ENCODE measurements around the gene MYO5B.

MYO5B gene

DNA sequence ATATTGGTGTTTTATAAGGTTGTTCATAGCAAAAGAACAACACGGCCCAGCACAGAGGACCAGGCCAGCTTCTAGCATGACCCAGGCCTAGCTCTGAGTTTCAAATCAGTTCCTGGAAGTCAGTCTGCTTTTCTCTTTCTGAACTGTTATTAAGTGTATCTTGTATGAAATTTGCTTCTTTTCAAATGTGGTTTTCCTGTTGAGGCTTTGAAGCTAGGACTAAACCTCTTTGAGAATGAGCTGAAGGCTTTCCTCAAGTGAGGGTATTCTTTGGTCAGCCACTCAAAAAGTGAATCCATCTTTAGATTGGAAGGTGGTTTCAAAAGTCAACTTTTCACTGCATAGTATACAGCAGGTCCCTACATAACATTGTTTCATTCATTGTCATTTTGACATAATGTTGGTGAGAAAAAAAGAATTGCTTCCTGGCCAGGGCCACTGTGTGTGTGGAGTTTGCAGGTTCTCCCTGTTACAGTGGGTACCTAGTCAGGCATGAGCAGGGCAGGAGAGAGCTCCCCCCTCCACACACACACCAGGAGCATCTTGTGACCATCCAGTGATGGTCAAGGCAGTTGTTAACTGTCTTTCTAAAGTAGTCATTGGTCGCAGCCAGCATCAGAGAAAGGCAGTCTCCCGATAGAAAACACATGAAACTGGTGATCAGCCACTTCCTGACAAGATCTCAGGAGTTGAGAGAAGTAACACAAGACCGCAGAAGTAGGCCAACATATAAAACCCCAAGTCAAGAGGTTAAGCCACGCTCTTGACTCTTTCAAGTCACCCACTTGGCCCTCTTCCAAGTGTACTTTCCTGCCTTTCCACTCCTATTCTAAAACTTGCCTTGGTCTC, 374.9 kb downstream of the MYO5B start:
- TF ChIP-seq GATA3 (IDR thresholded peaks at IDR 0.05; ENCODE audit: low read depth, low read length) (no peak), GATA2 (IDR thresholded peaks at IDR 0.05; ENCODE audit: low read depth, low read length) (no peak)

DNA sequence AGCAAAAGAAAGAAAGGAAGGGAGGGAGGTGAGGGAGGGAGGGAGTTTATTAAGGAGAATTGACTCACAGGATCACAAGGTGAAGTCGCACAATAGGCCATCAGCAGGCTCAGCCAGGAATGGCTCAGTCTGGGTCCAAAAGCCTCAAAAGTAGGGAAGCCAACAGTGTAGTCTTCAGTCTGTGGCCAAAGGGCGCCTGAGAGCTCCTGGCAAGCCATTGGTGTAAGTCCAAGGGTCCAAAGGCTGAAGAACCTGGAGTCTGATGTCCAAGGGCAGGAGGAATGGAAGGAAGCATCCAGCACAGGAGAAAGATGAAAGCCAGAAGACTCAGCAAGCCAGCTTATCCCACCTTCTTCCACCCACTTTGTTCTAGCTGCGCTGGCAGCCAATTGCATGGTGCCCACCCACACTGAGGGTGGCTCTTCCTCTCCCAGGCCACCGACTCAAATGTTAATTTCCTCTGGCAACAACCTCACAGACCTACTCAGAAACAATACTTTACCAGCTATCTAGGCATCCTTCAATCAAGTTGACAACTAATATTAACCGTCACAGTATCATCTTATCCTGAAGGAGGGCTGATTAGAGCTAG, 375.8 kb downstream of the MYO5B start:
- no peak for TF ChIP-seq GATA2 (IDR thresholded peaks at IDR 0.05; ENCODE audit: low read depth, low read length)

DNA sequence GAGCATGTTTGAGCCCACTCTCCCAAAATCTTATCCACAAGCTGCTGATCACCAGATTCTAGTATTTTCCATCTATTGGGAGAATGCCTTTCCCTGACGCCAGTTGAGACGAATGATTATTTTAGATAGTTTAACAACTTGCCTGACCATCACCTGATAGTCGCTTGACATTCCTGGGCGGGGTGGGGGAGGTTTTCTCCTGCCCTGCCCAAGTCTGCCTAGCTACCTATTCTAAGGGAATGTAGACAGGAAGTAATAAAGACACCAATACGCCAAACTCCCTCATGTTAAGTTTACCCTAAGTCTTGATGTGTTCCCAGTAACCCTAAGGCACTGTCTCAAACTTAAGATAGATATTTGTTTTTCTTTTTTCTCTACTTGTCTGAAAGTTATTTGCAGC, 377.0 kb downstream of the MYO5B start:
- TF ChIP-seq GATA2 (IDR thresholded peaks at IDR 0.05; ENCODE audit: low read depth, low read length): no peak
- TF ChIP-seq GATA3 (IDR thresholded peaks at IDR 0.05; ENCODE audit: low read depth, low read length): no peak

DNA sequence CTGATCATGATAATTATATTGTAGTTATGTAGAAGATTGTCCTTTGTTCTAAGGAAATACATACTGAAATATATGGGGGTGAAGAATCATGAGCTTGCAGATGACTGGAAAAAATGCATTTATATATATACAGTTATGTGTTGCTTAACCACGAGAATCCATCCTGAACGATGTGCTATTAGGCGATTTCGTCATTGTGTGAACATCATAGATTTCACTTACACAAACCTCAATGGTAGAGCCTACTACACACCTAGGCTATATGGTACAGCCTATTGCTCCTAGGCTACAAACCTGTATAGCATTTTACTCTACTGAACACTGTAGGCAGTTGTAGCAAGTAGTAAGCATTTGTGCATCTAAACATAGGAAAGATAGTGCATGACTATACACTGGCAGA, 379.0 kb downstream of the MYO5B start:
- TF ChIP-seq GATA3 (IDR thresholded peaks at IDR 0.05; ENCODE audit: low read depth, low read length) (no peak), GATA2 (IDR thresholded peaks at IDR 0.05; ENCODE audit: low read depth, low read length) (no peak)

DNA sequence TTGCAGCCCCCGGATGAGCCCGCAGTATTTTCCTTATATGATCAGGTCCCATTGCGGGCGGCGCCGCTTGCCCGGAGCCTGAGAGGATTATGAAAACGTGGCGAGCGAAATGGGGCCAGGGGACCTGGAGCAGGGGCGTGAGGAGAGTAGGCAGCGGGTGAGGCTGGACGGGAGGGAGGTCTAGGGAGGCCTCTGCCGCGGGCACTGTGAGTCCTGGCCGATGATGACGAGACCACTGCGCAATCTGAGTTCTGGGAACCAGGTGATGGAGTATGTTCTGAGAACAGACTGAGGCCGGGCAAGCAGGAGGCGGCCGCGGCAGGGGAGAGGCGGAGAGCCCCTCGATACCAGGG, 380.8 kb downstream of the MYO5B start:
- TF ChIP-seq GATA3 (IDR thresholded peaks at IDR 0.05; ENCODE audit: low read depth, low read length) (no peak), GATA2 (IDR thresholded peaks at IDR 0.05; ENCODE audit: low read depth, low read length) (no peak)

DNA sequence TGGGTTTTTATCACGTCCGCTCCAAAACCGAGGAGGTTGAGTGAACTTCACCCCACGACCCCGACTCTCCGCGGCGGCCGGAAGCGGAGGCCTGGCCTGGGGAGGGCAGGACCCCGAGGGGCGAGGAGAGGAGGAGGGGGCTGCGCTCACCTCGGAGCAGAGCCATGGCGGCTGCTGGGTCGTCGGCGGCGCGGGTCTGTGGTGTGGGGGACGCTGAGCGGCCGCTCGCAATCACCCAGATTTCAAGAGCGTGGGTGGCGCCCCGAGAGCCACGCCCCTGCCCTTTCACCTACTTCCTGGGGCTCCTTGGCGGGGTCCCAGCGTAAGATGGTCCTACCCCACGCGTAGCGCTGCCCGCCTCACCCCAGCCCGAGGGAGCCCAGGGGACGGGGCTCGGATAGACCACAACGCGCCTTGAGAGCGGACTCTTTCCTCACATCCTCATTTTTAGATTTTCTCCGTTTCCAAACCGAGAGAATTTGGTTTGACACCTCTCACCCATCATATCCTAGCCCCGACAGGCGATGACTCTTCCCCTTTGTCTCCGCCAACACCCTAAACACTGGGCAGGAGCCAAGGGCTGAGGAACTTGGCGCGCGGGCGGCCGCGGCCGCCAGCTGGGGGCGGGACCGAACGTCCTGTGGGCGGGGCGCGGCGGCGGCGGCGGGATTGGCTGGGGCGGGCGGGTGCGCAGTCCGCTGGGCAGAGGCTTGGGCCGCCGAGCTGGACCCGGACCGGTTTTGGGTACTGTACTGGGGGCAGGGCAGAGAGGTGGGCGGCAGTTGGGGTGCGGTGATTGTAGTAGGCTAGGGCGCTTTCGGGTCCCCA, 381.4 kb downstream of the MYO5B start, which contains the start of gene ACAA2:
ACAA2 (minus strand) TSS at position 215 of the 828 bp plus-strand sequence; CDS start at position 166, 49 bp downstream.
- TF ChIP-seq GATA3 (IDR thresholded peaks at IDR 0.05; ENCODE audit: low read depth, low read length) (no peak), GATA2 (IDR thresholded peaks at IDR 0.05; ENCODE audit: low read depth, low read length) (no peak)

DNA sequence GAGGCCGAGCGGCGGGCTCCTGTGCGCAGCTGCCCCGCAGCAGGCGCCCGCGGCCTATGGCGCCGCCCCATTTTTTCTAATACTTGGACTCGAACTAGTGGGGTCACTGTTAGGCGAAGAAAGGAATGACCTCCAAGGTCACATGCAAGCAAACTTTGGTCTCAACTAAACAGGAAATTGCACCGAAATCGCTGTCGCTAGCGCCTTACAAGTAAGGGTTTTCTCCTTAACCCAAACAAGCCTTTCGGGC, 382.0 kb downstream of the MYO5B start:
- TF ChIP-seq GATA2 (IDR thresholded peaks at IDR 0.05; ENCODE audit: low read depth, low read length): no peak
- no peak for TF ChIP-seq GATA3 (IDR thresholded peaks at IDR 0.05; ENCODE audit: low read depth, low read length)

DNA sequence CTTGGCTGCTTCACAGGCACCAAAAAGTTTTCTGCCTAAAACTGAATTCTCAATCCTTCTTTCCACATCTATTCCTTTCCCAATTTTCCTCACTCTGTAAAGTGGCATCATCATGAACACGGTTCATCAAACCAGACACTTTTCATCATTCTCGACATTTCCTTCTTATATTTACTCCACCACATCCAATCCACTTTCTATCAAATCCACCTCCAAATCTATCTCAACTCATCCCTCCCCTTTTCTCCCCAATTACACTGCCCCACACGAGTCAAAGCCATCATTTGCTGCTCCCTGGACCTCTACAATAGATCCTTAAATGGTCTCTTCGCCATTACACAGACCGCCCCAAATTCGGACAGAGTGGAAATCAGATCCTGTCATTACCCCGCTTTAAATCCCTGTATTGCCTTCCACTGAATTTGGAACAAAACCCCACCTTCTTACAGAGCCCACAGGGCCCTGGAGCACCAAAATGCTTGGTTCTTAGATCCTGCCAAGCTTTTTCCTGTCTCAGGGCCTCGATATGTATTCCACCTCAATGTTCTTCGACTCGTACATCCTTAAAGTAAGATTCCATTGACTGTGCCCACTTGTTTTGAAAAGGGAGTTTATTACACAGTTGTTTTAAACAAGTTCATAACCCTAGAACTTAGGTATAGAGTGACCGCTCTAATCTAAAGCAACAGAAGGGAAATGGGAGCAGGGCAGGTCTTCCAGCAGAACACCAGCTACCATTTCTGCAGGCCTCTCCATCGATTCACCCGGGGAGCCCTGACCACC, 382.5 kb downstream of the MYO5B start:
- no peak for TF ChIP-seq GATA3 (IDR thresholded peaks at IDR 0.05; ENCODE audit: low read depth, low read length)
- no peak for TF ChIP-seq GATA2 (IDR thresholded peaks at IDR 0.05; ENCODE audit: low read depth, low read length)

DNA sequence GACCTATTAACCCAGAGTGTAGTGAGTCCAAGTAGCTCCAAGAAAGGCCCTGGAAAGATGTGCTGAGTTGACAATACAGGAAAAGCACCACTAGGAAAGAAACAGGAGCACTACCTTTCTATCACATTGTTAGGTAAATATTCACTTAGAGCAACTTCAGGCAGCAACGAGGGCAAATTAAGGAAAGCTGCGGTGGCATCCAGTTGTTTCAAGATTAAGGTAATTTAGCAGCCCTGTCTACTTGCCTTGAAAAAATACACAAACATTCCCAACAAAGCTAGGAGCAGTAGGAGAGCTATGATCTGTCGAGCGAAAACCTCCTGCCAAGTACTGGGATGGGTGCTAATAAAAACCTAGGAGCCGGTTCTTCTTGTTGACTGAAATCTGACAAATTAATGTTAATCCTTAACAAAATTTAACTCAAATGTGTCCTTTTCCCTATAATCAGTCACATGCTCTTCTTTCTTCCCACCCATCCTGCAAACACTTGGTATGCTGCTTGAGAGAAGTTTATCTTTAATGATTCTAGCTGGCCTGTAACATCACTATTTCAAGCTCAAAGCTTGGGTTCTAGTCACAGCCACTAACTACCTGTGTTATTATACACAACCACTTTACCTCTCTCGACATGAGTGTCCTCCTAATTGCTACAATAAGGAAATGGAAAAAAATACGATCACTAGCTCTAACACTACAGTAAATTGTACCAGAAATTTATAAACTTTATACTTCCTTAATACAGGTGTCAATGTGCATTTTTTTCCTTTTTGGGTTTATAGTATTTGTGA, 383.6 kb downstream of the MYO5B start:
- TF ChIP-seq GATA2 (IDR thresholded peaks at IDR 0.05; ENCODE audit: low read depth, low read length) (no peak), GATA3 (IDR thresholded peaks at IDR 0.05; ENCODE audit: low read depth, low read length) (no peak)

DNA sequence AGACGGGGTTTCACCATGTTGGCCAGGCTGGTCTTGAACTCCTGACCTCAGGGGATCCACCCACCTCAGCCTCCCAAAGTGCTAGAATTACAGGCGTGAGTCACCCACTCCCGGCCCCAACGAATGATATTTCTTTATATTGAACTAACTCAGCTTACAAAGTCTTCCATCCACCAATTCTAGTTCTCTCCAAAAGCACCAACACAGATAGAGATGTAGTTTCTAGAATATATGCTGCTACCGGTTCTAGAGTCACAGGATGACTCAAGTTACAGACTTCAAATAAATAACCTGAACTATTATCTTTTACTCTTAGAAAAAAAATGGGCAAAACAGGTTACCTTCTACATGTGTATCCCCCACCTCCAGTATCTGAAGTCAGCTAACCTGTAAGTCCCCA, 390.9 kb downstream of the MYO5B start:
- no peak for TF ChIP-seq GATA2 (IDR thresholded peaks at IDR 0.05; ENCODE audit: low read depth, low read length)
- no peak for TF ChIP-seq GATA3 (IDR thresholded peaks at IDR 0.05; ENCODE audit: low read depth, low read length)

DNA sequence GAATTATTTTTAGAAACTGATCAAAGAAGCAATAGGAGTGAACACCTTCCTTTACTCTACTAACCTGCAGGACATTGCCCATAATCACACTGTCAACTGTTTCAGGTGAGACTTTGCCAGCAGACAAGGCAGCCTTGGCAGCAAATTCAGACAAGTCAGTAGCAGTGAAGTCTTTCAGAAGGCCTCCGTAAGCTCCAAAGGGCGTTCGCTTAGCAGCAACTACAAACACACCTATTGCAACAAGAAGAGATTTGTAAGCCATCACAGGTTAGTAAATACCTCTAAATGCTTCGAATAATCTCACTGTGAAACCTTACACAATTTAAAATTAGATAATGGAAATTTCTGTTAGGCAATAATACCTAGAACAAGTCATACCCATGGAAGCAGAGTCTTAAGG, 392.3 kb downstream of the MYO5B start:
- TF ChIP-seq GATA3 (IDR thresholded peaks at IDR 0.05; ENCODE audit: low read depth, low read length) (no peak), GATA2 (IDR thresholded peaks at IDR 0.05; ENCODE audit: low read depth, low read length) (no peak)

DNA sequence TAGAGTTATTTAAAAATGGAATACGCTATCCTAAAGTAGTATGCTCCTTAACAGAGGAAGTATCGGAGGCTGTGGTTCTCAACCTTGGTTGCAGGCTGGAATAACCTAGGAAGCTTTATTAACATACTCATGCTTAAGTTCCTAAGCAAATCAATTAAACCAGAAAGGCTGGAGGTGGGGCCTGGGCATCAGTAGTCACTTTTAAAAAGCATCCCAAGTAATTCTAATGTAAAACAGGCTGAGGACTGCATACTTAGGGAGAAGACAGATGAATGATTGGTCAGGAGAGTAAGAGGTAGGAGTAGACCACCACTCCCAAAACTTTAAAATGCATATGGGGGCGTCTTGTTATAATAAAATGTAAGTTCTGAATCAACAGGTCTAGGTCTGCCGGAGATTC, 396.9 kb downstream of the MYO5B start:
- TF ChIP-seq GATA2 (IDR thresholded peaks at IDR 0.05; ENCODE audit: low read depth, low read length): no peak
- TF ChIP-seq GATA3 (IDR thresholded peaks at IDR 0.05; ENCODE audit: low read depth, low read length): no peak

All from SH-SY5Y (cell line).